ENCODE results near the gene FMC1. TPM values are rescaled to one million over a fixed set of nuclear protein-coding genes. Genes with fewer than 3 reads are reported as not detected.

The FMC1 gene
- total RNA-seq, 1 experiment from 2014 or later: 13.6 TPM

GRCh38 chr7:139370943-139371313 lies 29.8 kb downstream of the FMC1 start:
- H3K36me3 ChIP-seq: peaks cover 47% of the 10 kb centered on the region
- H3K9me3 ChIP-seq (replicated peaks): no peaks in the 10 kb centered on the region
- no peak for DNase-seq (ENCODE audit: low read depth in 1 of 2, low spot score in 2 of 2)
- no peaks in the 10 kb centered on the region for H3K27me3 ChIP-seq (replicated peaks)
- H3K4me1 ChIP-seq (replicated peaks): no peaks in the 10 kb centered on the region
- H3K4me3 ChIP-seq: no peak overlapping the region
- no peak overlapping the region for H3K27ac ChIP-seq

DNA sequence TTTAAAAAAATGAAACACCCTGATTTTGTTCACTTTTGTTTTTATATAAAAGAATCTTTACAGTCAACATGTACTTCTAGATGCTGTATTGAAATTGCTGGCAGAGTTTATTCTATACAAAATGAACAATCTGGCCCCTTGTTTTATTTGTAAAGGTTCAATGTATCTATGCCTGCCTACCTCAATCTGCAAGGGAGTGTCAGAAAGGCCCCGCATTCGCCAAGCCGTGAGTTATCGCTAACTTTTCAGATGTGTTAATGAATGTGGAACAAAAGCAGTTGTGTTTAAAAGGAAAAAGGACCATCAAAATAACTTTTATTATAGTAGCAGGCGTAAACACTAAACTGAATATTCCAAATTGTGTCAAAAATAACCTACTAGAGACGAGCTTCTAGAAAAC lies 33.1 kb downstream of the FMC1 start:
- H3K9me3 ChIP-seq (replicated peaks): no peaks in the 10 kb centered on the region
- H3K27me3 ChIP-seq (replicated peaks): no peaks in the 10 kb centered on the region
- no peak overlapping the region for H3K4me3 ChIP-seq
- no peak for DNase-seq (ENCODE audit: low read depth in 1 of 2, low spot score in 2 of 2)
- no peak overlapping the region for H3K27ac ChIP-seq
- peaks cover 53% of the 10 kb centered on the region for H3K36me3 ChIP-seq
- no peaks in the 10 kb centered on the region for H3K4me1 ChIP-seq (replicated peaks)

- H3K27ac ChIP-seq: no peak overlapping the region
- H3K4me3 ChIP-seq: no peak overlapping the region
- H3K4me1 ChIP-seq (replicated peaks): no peaks in the 10 kb centered on the region
- DNase-seq (ENCODE audit: low read depth in 1 of 2, low spot score in 2 of 2): no peak
- no peaks in the 10 kb centered on the region for H3K9me3 ChIP-seq (replicated peaks)
- no peaks in the 10 kb centered on the region for H3K27me3 ChIP-seq (replicated peaks)
- H3K36me3 ChIP-seq: peaks cover 70% of the 10 kb centered on the region
Measured at GRCh38 chr7:139382439-139382838, 41.3 kb downstream of the FMC1 start.

- H3K4me3 ChIP-seq: no peak overlapping the region
- no peak overlapping the region for H3K27ac ChIP-seq
- no peaks in the 10 kb centered on the region for H3K27me3 ChIP-seq (replicated peaks)
- peaks cover 75% of the 10 kb centered on the region for H3K36me3 ChIP-seq
- no peaks in the 10 kb centered on the region for H3K9me3 ChIP-seq (replicated peaks)
- no peak for DNase-seq (ENCODE audit: low read depth in 1 of 2, low spot score in 2 of 2)
- H3K4me1 ChIP-seq (replicated peaks): no peaks in the 10 kb centered on the region
Measured at GRCh38 chr7:139384611-139385010, 43.5 kb downstream of the FMC1 start.

GRCh38 chr7:139387594-139387993 lies 46.5 kb downstream of the FMC1 start:
- peaks cover 82% of the 10 kb centered on the region for H3K36me3 ChIP-seq
- no peaks in the 10 kb centered on the region for H3K27me3 ChIP-seq (replicated peaks)
- DNase-seq (ENCODE audit: low read depth in 1 of 2, low spot score in 2 of 2): no peak
- no peaks in the 10 kb centered on the region for H3K9me3 ChIP-seq (replicated peaks)
- no peak overlapping the region for H3K27ac ChIP-seq
- no peaks in the 10 kb centered on the region for H3K4me1 ChIP-seq (replicated peaks)
- no peak overlapping the region for H3K4me3 ChIP-seq

DNA sequence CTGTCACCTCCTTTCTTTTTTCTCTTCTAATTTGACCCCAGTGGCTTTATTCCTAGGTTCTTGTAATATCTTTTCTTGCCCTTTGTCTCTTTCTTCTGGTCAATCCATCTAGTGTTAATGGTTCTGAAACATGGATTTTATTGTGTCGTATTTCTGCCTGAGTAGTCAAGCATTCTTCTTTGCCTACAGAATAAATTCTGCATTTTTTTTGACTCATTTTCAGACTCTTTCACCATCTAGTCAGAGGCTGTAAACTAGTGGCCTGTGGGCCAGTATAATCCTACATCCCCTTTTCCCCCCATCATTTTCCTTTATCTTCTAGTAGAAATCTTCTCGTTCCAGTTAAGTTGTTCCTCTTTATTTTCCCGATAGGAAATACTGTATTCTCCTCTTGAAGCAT lies 48.0 kb downstream of the FMC1 start:
- H3K4me3 ChIP-seq: no peak overlapping the region
- DNase-seq (ENCODE audit: low read depth in 1 of 2, low spot score in 2 of 2): no peak
- H3K27me3 ChIP-seq (replicated peaks): no peaks in the 10 kb centered on the region
- H3K27ac ChIP-seq: no peak overlapping the region
- H3K9me3 ChIP-seq (replicated peaks): no peaks in the 10 kb centered on the region
- H3K4me1 ChIP-seq (replicated peaks): no peaks in the 10 kb centered on the region
- H3K36me3 ChIP-seq: peaks cover 86% of the 10 kb centered on the region

GRCh38 chr7:139389774-139390173 lies 48.6 kb downstream of the FMC1 start:
- Histone ChIP-seq H3K27ac (no peak overlapping the region), H3K36me3 (peaks cover 86% of the 10 kb centered on the region), H3K27me3 (replicated peaks) (no peaks in the 10 kb centered on the region), H3K4me1 (replicated peaks) (peaks cover 3% of the 10 kb centered on the region; the same call in 1 of the 2 replicates), H3K4me3 (no peak overlapping the region), H3K9me3 (replicated peaks) (no peaks in the 10 kb centered on the region)
- no peak for DNase-seq (ENCODE audit: low read depth in 1 of 2, low spot score in 2 of 2)

DNA sequence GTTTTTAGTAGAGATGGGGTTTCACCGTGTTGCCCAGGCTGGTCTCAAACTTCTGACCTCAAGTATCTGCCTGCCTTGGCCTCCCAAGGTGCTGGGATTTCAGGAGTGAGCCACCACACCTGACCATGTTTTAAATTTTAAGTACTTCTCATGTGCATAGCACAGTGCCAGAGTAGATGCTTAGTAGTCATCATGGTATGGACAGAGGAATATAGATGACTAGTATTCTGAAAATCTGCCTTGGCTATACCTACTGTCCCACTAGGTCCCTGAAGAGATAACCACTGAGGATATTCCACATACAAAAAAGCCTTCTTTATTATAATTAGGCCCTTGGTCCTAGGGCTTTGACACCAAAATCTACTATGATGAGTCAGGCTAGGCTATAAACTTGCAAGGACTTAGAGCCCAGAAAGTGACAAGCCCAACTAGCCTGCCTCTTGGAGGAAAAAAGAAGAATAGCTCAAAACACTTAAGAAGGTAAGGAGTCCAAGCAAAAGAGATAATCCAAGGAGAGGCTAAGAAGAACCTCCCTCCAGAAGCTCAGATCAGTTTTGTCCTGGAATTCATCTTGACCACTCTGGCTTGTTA lies 52.6 kb downstream of the FMC1 start:
- Histone ChIP-seq H3K27ac (no peak overlapping the region), H3K4me1 (replicated peaks) (peaks cover 29% of the 10 kb centered on the region), H3K27me3 (replicated peaks) (no peaks in the 10 kb centered on the region), H3K36me3 (peaks cover 82% of the 10 kb centered on the region), H3K4me3 (no peak overlapping the region), H3K9me3 (replicated peaks) (no peaks in the 10 kb centered on the region)
- no peak for DNase-seq (ENCODE audit: low read depth in 1 of 2, low spot score in 2 of 2)

DNA sequence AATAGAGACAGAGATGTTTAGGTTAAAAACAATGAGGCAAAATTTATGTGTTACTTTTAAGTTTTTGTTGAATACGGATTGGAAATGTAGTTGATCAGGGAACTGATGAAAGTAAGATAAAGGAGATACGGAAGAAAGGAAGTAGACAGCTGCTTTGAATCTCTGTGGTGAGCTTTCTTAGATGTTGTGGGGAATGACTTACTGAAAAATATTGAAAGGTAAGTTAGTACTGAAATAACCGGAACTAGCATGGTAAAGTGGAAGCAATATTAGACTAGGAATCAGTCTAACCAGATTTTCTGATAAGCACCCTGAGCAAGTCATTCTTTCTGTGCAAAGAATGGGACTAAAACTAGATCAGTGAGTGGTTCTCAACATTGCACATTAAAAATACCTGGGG lies 53.4 kb downstream of the FMC1 start:
- Histone ChIP-seq H3K36me3 (peaks cover 82% of the 10 kb centered on the region), H3K27me3 (replicated peaks) (no peaks in the 10 kb centered on the region), H3K4me1 (replicated peaks) (peaks cover 29% of the 10 kb centered on the region), H3K4me3 (no peak overlapping the region), H3K9me3 (replicated peaks) (no peaks in the 10 kb centered on the region), H3K27ac (0 out of 2 replicates have a peak overlapping the region, but pooled peaks have one; percentile 1)
- DNase-seq (ENCODE audit: low read depth in 1 of 2, low spot score in 2 of 2): no peak

Other genes starting within 250 kb of the FMC1 start
- gene ZC3HAV1, start 231.6 kb upstream of the FMC1 start, total RNA-seq (2014; rRNA removed; shearing (Covaris generic)): 24.2 and 27.4 TPM in 2 replicates
- gene UBN2, start 110.1 kb upstream of the FMC1 start, total RNA-seq (2014; rRNA removed; shearing (Covaris generic)): 3.8 and 3.9 TPM in 2 replicates
- 66.4 and 68.2 TPM in 2 replicates for gene LUC7L2, start 18.6 kb downstream of the FMC1 start, total RNA-seq (2014; rRNA removed; shearing (Covaris generic))
- not detected in 2 replicates for gene KLRG2, start 142.3 kb downstream of the FMC1 start, total RNA-seq (2014; rRNA removed; shearing (Covaris generic))
- gene CLEC2L, start 182.3 kb downstream of the FMC1 start, total RNA-seq (2014; rRNA removed; shearing (Covaris generic)): not detected in 2 replicates

All from SJSA1 (cell line).